HG02884 (cell line): Measurements from ENCODE around the gene CD59.
"Not testable (repeated sequence)": the region's sequence is repeated elsewhere in the genome, so short reads cannot be mapped to it uniquely, and the experiment has no call there.

Source experiments
- ATAC-seq: cut with Tn5 transposase; IDR thresholded peaks from one replicate; pipeline ENCODE4 v1.9.1; 2021; ENCODE audit warnings: mild to moderate bottlenecking, moderate library complexity; ENCODE audit not compliant: unreplicated experiment

CD59 gene

GRCh38 chr11:33716243-33716642, 20.0 kb downstream of the CD59 start:
- no peak for ATAC-seq

- ATAC-seq: no peak
Observed at GRCh38 chr11:33713856-33714398, 22.3 kb downstream of the CD59 start.

- ATAC-seq: no peak
Observed at GRCh38 chr11:33713151-33713855, 22.9 kb downstream of the CD59 start.

- no peak for ATAC-seq
Observed at GRCh38 chr11:33712436-33712835, 23.8 kb downstream of the CD59 start.

DNA sequence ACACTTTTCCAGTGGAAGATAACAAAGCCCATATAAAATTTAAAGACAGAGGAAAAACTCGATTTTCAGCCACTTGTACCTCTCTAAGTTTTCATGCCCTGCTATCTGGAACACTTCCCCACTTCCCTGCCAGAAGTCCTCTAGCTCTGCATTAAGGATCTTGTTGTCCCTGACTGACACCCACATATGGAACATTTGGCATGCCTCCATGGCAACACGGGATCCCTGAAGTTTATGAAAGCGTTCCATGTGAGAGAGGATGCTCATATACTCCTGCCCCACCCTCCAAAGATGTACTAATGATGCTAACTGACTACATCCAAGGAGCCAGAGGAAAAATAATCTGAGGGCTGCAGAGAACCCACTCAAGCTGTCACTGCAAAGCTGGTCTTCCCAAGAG, 26.8 kb downstream of the CD59 start:
- no peak for ATAC-seq

GRCh38 chr11:33708985-33709384, 27.2 kb downstream of the CD59 start:
- no peak for ATAC-seq

GRCh38 chr11:33707831-33708230, 28.4 kb downstream of the CD59 start:
- not testable (repeated sequence) for ATAC-seq

DNA sequence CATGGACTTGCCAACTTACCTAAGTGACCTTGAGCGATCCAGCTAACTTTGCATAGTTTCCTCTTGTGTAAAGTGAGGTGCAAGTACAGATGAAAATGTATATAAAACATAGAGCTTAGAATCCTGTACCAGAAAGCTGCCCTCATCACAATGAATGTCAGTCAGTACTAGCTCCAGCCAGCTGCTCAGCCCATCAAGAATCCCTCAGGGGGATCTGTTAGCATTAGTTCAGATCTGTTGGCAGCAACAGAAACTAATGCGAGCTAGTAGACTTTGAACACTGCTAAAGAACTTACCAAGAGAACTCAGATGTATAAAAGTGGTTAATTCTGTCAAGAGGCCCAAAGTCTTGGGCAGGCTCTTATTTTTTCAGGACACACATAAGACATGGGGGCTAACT, 29.3 kb downstream of the CD59 start:
- ATAC-seq: no peak

- no peak for ATAC-seq
Observed at GRCh38 chr11:33706546-33706945, 29.7 kb downstream of the CD59 start.

DNA sequence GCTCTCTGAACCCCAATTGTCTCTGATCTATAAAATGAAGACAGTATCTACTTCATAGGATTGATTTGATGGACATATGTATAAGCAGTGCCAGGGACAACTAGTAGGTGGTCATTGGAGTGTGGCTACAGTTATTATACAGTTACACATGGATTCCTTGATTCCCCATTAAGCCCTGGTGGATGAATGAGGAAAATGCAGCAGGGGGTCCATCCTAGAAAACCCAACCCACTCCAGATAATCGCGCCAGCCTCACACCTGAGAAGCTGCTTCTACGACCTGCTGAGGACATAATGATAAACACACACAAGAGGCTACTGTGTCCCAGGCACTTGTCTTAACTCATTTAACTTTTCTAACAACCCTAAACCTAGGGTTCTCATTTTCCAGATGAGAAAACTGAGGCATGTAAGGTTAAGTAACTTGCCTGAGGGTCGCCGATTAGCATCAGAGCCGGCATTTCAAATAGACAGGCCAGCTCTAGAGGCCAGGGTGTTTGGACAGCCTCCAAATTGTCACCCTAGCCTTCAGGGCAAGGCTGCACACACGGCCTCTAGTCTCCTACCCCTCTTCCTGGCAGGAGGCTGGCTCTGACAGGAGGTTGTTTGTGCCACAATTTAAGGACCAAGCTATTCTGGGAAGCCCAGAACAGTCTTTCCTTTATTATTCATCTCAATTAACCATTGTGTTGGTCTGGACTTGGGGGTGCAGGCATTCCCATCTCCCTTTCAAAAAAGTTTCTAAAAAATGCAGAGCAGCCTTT, 31.8 kb downstream of the CD59 start:
- no peak for ATAC-seq

DNA sequence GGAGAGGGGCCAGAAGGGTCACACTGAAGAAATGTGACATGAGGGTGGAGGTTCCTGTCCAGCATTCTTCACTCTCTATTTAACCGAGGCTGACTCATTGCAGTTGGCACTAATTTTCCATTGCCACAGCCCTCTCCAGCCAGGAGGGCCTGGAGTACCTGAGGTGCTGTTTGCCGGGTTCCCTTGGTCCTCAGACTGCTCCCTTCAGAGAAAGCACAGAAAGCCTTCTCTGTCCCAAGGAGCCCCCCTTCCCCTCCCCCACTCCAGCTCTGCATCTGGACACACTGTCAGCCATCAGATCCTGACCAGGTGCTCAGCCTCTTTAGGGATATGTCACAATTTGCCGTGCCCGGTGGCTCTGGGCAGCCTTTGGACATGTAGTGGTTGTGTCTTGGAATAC, 32.4 kb downstream of the CD59 start:
- ATAC-seq: no peak

DNA sequence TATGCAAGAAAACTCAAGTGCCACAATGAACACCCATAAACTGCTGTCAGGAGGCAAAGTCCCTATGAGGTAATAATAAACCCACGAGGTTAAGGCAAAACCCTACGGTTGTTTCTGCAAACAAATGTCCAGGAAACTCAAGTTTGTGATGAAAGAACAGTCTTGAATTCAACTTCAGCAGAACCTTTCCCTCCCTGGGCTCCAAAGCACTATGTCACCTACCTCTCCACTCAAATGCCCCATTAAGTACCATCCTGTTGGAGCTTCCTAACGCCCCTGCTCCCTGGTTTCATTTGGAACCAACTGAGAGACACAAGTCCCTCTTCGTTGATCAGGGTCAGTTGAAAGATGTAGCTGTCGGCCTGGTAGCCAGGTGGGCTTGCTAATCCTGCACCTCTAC, 33.0 kb downstream of the CD59 start:
- ATAC-seq: no peak

GRCh38 chr11:33701302-33702230, 34.7 kb downstream of the CD59 start:
- no peak for ATAC-seq

DNA sequence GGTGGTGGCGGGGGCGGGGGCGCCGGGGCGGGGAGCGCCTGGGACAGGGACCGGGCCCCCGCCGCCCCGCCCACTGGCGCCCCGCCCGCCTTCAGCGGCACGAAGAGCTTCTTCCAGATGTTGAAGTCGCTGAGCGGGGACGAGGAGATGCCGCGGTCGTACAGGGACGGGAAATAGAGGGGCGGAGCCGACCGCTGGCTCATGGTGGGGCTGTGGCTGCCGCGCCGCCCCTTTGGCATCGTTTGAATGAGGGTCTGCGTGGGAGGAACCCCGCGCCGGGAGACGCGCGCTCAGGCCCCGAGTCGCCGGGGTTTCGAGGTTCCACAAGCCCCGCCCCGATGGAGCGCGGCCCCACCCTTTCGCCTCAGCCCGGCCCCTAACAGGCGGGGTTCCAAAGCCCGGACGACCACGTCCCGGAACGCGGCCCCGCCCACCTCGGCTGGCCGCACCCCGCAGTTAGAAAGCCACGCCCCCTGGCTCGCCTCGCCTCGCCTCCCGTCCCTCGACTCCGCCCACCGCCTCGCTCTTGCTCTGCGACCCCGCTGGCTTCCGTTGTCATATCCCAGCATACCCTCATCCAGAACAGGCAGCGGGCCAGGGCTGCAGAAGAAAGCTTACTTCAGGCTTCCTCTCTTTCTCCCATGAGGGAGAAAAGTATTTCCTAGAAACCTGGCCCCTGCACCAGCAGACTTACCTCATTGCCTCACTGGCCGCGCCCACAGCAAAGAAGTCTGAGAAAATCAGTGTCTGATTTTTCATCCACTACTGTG, 35.5 kb downstream of the CD59 start, which contains the start of gene C11orf91:
C11orf91 (minus strand) TSS at position 325 of the 770 bp plus-strand sequence; CDS start at position 239, 86 bp downstream.
- ATAC-seq: peak; percentile 89

DNA sequence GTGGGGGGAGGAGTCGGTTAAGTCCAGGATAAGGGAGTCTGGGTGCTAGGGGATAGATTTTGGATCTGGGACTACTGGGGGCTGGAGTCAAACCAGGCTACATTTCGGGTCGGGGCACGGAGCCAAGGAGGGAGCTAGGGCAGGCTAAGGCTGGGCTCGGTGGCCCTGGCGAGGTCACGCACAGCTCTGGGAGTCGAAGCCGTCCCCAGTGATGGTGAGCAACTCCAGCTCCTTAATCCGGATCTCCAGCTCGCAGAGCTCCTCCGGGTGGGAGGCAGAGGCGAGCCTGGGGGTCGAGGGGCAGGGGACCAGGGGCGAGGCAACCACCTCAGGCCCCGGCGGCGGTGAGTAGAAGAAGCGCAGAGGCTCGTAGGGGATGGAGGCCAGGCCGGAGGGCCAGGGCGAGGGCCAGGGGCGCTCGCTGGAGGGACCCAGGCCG, 36.1 kb downstream of the CD59 start:
- no peak for ATAC-seq

DNA sequence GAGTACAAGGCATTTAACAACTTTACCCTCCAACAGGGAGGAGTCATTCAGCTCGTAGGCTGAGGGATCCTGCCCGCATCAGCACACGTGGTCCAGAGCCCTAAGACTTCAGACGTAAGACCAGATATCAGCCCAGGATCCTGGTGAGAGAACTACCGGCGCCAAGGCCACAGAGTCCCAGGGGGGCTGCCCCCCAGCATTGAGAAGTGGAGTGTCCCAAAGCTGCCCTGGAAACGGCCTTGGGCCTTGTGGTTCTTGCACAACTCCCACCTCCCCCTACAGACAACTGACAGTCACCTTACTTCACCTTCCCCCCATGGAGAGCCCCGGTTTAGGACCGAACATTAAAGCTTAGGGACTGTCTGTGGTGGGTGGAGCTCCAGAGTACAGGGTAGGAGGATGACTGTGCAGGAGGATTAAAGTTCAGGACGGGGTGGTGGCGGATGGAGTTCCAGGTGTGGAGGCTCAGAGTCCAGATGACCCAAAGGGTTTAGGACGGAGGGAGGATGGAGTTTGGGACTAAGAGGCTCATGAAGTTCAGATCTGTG, 36.6 kb downstream of the CD59 start:
- no peak for ATAC-seq

GRCh38 chr11:33698921-33699320, 37.3 kb downstream of the CD59 start:
- no peak for ATAC-seq

DNA sequence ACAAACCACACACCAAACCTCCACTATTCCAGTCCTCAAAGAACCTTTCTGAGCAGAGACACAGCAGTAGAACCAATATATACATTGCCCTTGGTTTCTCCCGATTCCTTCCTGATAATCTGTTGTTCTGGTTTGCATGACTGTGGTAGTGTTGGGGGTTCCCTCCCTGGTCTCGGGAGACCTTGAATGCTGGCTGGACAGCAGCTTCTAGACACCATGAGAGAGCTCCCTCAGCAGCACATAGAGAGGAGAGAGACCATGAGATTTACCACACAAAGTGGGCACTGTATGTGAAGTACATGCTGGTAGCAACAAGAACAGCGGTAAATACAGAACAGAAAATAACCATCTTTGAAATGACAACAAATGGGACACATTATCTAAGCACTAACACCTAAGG, 38.2 kb downstream of the CD59 start:
- no peak for ATAC-seq

- no peak for ATAC-seq
Observed at GRCh38 chr11:33696931-33697638, 39.1 kb downstream of the CD59 start.
